K562 treated with DMSO at 1 percent for 24 hours (cell line): Measurements from ENCODE around the gene GCNT2. TPM values are rescaled to one million over a fixed set of nuclear protein-coding genes. Genes with fewer than 3 reads are reported as not detected.

Experiments
- total RNA-seq: library from RNA; unstranded; fragments of 300-600 nt; gene quantifications from 2 replicates; pipeline ENCODE4 v1.2.3, GENCODE V29; 2022; ENCODE audit warnings: low read depth; ENCODE audit not compliant: insufficient read depth

GCNT2 gene
- total RNA-seq, result 2.2 and 3.2 TPM in 2 replicates

DNA sequence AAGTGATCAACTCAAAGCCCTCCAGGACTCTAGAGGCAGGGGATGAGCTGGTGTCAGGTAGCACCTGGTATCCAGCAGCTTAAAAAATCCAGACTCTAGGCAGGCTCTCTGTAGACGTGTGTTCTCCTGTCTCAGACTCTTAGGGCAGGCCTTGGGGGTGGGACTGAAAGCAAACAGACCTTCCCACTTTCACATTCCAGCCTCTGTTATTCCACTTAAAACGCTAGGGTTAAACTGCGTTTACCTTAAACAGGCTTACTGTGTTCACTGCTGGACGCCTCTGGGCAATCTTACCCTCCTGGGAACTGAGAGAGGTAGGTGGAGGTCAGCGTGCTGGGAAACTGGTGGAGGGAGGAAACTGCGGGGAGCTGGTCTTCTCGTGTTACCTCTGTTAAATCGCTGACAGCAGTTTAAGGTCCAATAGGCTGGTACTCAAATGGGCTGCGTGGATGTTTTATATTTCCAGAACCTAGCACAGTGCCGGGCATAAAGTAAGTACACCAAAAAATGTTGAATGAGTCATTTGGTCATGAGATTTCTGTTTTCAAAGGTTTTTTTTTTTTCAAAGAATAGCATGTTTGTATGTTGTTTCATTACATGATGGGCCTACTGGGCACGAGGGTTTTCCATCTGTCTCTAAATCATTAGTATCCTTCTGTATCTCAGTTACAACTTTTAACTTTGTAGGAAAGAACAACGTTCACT, at the start of gene GCNT2:
Gene GCNT2 (plus strand): TSS at position 248 of the 705 bp plus-strand sequence. CDS start 7,561 bp downstream, outside the sequence.

Other genes starting within 250 kb of the GCNT2 start
- gene TFAP2A, start 106.3 kb upstream of the GCNT2 start, total RNA-seq, result 0.31 and 0.50 TPM in 2 replicates
- gene C6orf52, start 173.3 kb downstream of the GCNT2 start, total RNA-seq, result 1.6 TPM in 1 of 2 replicates, not detected in the other
- 17.0 and 17.8 TPM in 2 replicates for gene PAK1IP1, start 173.6 kb downstream of the GCNT2 start, total RNA-seq
- 227 and 284 TPM in 2 replicates for gene TMEM14C, start 201.7 kb downstream of the GCNT2 start, total RNA-seq
- gene TMEM14B, start 226.5 kb downstream of the GCNT2 start, total RNA-seq, result 201 and 211 TPM in 2 replicates